Activated CD8-positive, alpha-beta T cell treated with anti-CD3 and anti-CD28 coated beads for 36 hours (primary cell): ENCODE results near the gene CES2. TPM values are rescaled to one million over a fixed set of nuclear protein-coding genes. Genes with fewer than 3 reads are reported as not detected.

Source experiments
- ATAC-seq: fragments of 200-7000 bp; cut with Tn5 transposase; one replicate; pipeline ENCODE4 v1.10.0; 2021; ENCODE audit warnings: mild to moderate bottlenecking, moderate library complexity
- CTCF ChIA-PET: fragments of 350-600 bp; sonication (Branson Sonifier 250); formaldehyde crosslinking; loops from one replicate; lab custom pipeline; 2021; ENCODE audit warnings: antibody characterized with exemption; lab: Charles Lee
- POLR2A ChIA-PET: fragments of 350-600 bp; sonication (Branson Sonifier 250); formaldehyde crosslinking; loops from one replicate; lab custom pipeline; 2021; ENCODE audit warnings: antibody characterized with exemption; lab: Charles Lee
- DNase-seq: peaks from one replicate; pipeline ENCODE4 v3.0.0-alpha.2; 2020
- H3K27ac Mint-ChIP-seq: one replicate; pipeline ENCODE4 v1.8.0; 2021; ENCODE audit warnings: mild to moderate bottlenecking, mixed read lengths
- H3K27me3 Mint-ChIP-seq: one replicate; pipeline ENCODE4 v1.8.0; 2021; ENCODE audit warnings: mixed read lengths
- H3K36me3 Mint-ChIP-seq: one replicate; pipeline ENCODE4 v1.8.0; 2021; ENCODE audit warnings: low read depth, mixed read lengths
- H3K4me1 Mint-ChIP-seq: one replicate; pipeline ENCODE4 v1.8.0; 2021; ENCODE audit warnings: low read depth, mixed read lengths
- H3K4me3 Mint-ChIP-seq: one replicate; pipeline ENCODE4 v1.8.0; 2021; ENCODE audit warnings: mild to moderate bottlenecking, moderate library complexity, mixed read lengths
- H3K9me3 Mint-ChIP-seq: one replicate; pipeline ENCODE4 v1.8.0; 2021; ENCODE audit warnings: mixed read lengths
- intact Hi-C: fragments of 100-400 bp; cut with micrococcal nuclease; formaldehyde crosslinking; loops from one replicate; pipeline ENCODE4 v1.10.0; 2022
- total RNA-seq, 2 experiments: library from RNA; stranded (reverse); gene quantifications; one replicate each; pipeline ENCODE4 v1.2.3, GENCODE V29; 2021
- TF ChIP-seq, protein P1 (sequence below): fragments of 200-600 bp; IDR thresholded peaks from one replicate; pipeline ENCODE4 v1.8.0; 2022; ENCODE audit warnings: antibody characterized with exemption, mild to moderate bottlenecking

Gene CES2
- total RNA-seq, 2 experiments from 2014 or later: 24.7 to 24.9 TPM

DNA sequence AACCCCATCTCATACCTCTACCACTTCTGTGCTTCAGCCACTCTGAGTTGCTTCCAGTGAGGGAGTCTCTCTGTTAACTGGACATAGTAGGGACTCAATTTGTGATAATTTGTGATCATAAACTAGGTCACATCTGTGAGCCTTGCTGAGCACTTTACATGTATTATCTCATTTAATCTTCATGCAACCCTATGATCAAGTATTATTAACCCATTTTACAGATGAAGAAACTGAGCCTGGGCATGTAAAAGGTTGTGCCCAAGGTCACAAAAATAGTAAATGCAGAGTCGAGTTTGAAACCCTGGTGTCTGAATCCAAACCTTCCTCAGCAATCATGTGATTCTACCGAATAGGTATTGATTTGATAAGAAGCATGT is 36.4 kb upstream of the CES2 start:
- CTCF ChIA-PET: no interaction called here

DNA sequence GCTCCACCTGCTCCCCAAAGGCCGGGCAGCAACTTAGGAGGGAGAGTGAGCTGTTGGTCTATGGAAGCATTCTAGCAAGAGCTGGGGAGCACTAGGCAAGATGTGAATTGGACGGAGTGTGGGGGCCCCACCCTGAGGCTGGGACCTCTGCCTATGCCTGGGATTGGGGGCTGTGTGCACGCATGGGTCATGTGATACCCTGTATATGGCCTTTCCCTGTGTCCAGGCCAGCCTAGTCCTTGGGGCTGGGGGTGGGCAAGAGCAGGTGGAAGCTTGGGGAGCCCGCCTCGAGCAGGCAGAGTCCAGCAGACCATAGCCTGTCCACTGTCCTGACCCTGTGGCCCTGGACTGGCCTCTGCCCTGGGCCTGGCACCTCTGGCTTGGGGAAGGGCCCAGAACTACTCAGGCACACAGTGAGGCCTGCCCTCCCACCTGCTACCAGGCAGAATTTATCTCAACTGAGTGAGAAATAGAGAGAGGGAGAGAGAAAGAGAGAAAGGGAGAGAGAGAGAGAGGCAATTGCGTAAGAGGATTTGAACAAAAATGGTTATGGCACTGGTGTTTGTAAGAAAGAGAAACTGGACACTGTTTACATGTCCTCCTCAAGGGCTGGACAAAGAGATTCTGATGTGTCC is 35.9 kb upstream of the CES2 start:
- POLR2A ChIA-PET: interaction anchor here (1.0 to 6.3 kb wide), 2 partner anchors 10 to 18 kb away, joined by 3 to 28 read pairs; partner anchors contain the start of gene PDP2
- Mint-ChIP-seq H3K36me3 (peaks cover 6% of the 10 kb centered on the region), H3K4me3 (no peak overlapping the region), H3K27me3 (no peaks in the 10 kb centered on the region), H3K27ac (no peak overlapping the region), H3K4me1 (no peaks in the 10 kb centered on the region), H3K9me3 (no peaks in the 10 kb centered on the region)
- DNase-seq: no peak
- CTCF ChIA-PET: no interaction called here
- ATAC-seq: no peak
- TF ChIP-seq, protein P1, sequence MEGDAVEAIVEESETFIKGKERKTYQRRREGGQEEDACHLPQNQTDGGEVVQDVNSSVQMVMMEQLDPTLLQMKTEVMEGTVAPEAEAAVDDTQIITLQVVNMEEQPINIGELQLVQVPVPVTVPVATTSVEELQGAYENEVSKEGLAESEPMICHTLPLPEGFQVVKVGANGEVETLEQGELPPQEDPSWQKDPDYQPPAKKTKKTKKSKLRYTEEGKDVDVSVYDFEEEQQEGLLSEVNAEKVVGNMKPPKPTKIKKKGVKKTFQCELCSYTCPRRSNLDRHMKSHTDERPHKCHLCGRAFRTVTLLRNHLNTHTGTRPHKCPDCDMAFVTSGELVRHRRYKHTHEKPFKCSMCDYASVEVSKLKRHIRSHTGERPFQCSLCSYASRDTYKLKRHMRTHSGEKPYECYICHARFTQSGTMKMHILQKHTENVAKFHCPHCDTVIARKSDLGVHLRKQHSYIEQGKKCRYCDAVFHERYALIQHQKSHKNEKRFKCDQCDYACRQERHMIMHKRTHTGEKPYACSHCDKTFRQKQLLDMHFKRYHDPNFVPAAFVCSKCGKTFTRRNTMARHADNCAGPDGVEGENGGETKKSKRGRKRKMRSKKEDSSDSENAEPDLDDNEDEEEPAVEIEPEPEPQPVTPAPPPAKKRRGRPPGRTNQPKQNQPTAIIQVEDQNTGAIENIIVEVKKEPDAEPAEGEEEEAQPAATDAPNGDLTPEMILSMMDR: no peak
- intact Hi-C loops: no loop called here

More for the DNA sequence above, 36.4 kb upstream of the CES2 start:
- intact Hi-C loops: no loop called here
- Mint-ChIP-seq H3K4me1 (no peaks in the 10 kb centered on the region), H3K4me3 (no peak overlapping the region), H3K36me3 (peaks cover 6% of the 10 kb centered on the region), H3K27ac (no peak overlapping the region), H3K27me3 (no peaks in the 10 kb centered on the region), H3K9me3 (no peaks in the 10 kb centered on the region)
- POLR2A ChIA-PET: interaction anchor here (6.3 kb wide), 1 partner anchor 18 kb away, joined by 28 read pairs; the partner anchor contains the start of gene PDP2
- DNase-seq: no peak
- no peak for ATAC-seq
- TF ChIP-seq, protein P1: no peak

DNA sequence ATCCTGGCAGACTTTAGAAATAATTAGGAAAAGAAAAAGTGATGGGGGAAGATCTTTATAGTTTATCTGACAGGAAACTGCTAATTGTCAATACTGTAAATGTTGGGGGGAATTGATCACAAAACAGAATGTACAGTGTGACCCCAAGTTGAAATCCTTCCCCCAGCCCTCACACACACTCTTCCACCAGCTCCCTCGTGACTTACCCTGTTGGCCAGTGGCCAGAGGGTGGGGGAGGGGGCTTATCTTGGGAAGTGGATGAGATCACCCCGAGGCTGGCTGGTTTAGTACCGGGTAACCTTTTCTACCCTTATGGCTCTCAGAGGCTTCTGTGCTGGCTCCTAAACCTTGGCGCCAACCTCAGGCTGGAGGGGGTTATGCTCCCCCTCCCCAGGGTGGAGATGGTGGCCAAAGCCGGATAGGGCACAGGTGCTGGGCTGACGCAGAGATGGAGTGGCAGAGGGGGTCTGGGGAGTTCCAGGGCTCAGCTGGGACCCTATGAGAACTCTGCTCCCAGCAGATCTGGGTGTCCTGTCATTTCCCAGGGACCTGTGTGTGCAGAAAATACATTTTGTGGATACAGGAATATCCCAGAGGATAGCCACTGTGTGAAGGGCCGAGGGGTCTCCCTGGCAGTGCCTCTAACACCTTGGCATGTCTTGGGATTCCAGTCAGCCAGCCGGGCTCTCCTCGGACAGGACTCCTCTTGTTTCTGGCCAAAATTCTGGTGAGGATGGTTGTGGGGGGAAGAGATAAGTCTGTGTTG is 35.2 kb upstream of the CES2 start:
- TF ChIP-seq, protein P1: no peak
- CTCF ChIA-PET: interaction anchor here (0.7 to 0.8 kb wide), 2 partner anchors 10 to 18 kb away, joined by 3 read pairs; partner anchors contain the start of gene CDH16
- ATAC-seq (no peak), DNase-seq (no peak)
- Mint-ChIP-seq H3K9me3 (no peaks in the 10 kb centered on the region), H3K36me3 (peaks cover under 1% of the 10 kb centered on the region), H3K4me3 (no peak overlapping the region), H3K27me3 (no peaks in the 10 kb centered on the region), H3K27ac (no peak overlapping the region), H3K4me1 (no peaks in the 10 kb centered on the region)
- POLR2A ChIA-PET: interaction anchor here (0.9 to 1.0 kb wide), 2 partner anchors 9 to 19 kb away, joined by 3 read pairs; partner anchors contain the start of gene PDP2
- intact Hi-C loops: no loop called here

DNA sequence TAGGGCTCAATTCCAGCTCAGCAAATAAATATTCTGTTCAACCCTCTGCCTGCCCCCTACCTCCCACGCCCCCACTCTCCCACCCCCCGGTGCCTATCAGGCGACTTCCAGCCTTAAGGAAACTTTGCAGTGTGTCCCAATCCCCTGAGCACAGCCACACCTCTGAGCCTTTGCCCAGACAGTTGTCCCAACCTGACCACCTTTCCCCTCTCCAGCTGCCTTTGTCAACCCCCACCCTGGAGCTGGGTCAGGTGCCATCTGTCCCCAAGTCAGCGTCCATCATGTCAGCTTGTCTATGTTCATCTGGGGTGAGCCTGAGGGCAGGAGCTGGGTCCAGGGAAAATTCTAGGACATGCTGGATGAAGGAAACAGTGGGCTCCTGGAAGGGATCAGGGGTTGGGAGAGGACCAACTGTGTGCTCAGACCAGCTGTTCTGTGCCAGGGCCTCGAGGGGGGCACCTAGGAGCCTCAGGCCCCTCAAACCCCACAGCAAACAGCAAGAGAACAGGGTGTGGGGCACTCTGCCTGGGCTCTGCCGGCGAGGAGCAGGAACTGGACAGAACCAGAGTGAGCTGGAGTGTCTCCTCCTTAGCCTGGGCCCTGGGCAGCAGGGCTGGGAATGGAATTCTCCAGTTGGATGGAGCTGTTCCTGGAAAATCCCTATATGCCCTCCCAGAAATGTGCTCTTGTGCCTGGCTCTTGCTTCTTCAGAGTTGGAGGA is 34.4 kb upstream of the CES2 start:
- no peaks in the 10 kb centered on the region for H3K27me3 Mint-ChIP-seq
- ChIA-PET POLR2A (interaction anchor here (0.9 kb wide), 1 partner anchor 20 kb away, joined by 3 read pairs; the partner anchor contains the start of gene PDP2), CTCF (interaction anchor here (0.7 to 1.2 kb wide), 4 partner anchors 9 to 34 kb away, joined by 3 read pairs; partner anchors contain the start of gene CDH16)
- H3K36me3 Mint-ChIP-seq: no peaks in the 10 kb centered on the region
- H3K9me3 Mint-ChIP-seq: no peaks in the 10 kb centered on the region
- no peak overlapping the region for H3K27ac Mint-ChIP-seq
- ATAC-seq (no peak), DNase-seq (no peak)
- H3K4me3 Mint-ChIP-seq: no peak overlapping the region
- TF ChIP-seq, protein P1: no peak
- H3K4me1 Mint-ChIP-seq: peaks cover 2% of the 10 kb centered on the region
- intact Hi-C loops: no loop called here
